Measurements from ENCODE around the gene DEK.

Gene DEK

GRCh38 chr6:18265787-18266522, 1.6 kb upstream of the DEK start:
- no peak for DNase-seq (ENCODE audit: low spot score)

GRCh38 chr6:18264923-18265377, 620 bp upstream of the DEK start:
- DNase-seq (ENCODE audit: low spot score): peak; percentile 17

- no peak for DNase-seq (ENCODE audit: low spot score)
These were observed 712 bp downstream of the DEK start for GRCh38 chr6:18263418-18264218.

- DNase-seq (ENCODE audit: low spot score): no peak
These were observed 1.5 kb downstream of the DEK start for GRCh38 chr6:18262702-18263417.

GRCh38 chr6:18261877-18262276, 2.5 kb downstream of the DEK start:
- no peak for DNase-seq (ENCODE audit: low spot score)

GRCh38 chr6:18260448-18261106, 3.8 kb downstream of the DEK start:
- no peak for DNase-seq (ENCODE audit: low spot score)

- no peak for DNase-seq (ENCODE audit: low spot score)
These were observed 4.5 kb downstream of the DEK start for GRCh38 chr6:18259675-18260447.

GRCh38 chr6:18254793-18255192, 9.5 kb downstream of the DEK start:
- no peak for DNase-seq (ENCODE audit: low spot score)

- no peak for DNase-seq (ENCODE audit: low spot score)
These were observed 10.7 kb downstream of the DEK start for GRCh38 chr6:18253635-18254034.

- no peak for DNase-seq (ENCODE audit: low spot score)
These were observed 15.1 kb downstream of the DEK start for GRCh38 chr6:18249271-18249670.

- DNase-seq (ENCODE audit: low spot score): no peak
These were observed 15.6 kb downstream of the DEK start for GRCh38 chr6:18248698-18249097.

GRCh38 chr6:18247002-18247401, 17.3 kb downstream of the DEK start:
- DNase-seq (ENCODE audit: low spot score): no peak

GRCh38 chr6:18246205-18246604, 18.1 kb downstream of the DEK start:
- no peak for DNase-seq (ENCODE audit: low spot score)

- DNase-seq (ENCODE audit: low spot score): no peak
These were observed 18.7 kb downstream of the DEK start for GRCh38 chr6:18245642-18246041.

GRCh38 chr6:18245079-18245478, 19.3 kb downstream of the DEK start:
- DNase-seq (ENCODE audit: low spot score): no peak

- DNase-seq (ENCODE audit: low spot score): no peak
These were observed 20.1 kb downstream of the DEK start for GRCh38 chr6:18244251-18244650.

GRCh38 chr6:18243302-18243893, 20.9 kb downstream of the DEK start:
- DNase-seq (ENCODE audit: low spot score): no peak

- no peak for DNase-seq (ENCODE audit: low spot score)
These were observed 22.1 kb downstream of the DEK start for GRCh38 chr6:18242062-18242851.

GRCh38 chr6:18241208-18242038, 22.9 kb downstream of the DEK start:
- DNase-seq (ENCODE audit: low spot score): no peak

Measured in HuH-7 (cell line).